Activated CD4-positive, CD25-positive, alpha-beta regulatory T cell treated with anti-CD3 and anti-CD28 coated beads, Interleukin-2, amount 50 U/mL, for 16 hours (primary cell): ENCODE measurements around the gene SEBOX.

Experiments
- DNase-seq: peaks from one replicate; pipeline ENCODE4 v3.0.0-alpha.2; 2020; ENCODE audit warnings: low read depth, low spot score

The SEBOX gene

DNA sequence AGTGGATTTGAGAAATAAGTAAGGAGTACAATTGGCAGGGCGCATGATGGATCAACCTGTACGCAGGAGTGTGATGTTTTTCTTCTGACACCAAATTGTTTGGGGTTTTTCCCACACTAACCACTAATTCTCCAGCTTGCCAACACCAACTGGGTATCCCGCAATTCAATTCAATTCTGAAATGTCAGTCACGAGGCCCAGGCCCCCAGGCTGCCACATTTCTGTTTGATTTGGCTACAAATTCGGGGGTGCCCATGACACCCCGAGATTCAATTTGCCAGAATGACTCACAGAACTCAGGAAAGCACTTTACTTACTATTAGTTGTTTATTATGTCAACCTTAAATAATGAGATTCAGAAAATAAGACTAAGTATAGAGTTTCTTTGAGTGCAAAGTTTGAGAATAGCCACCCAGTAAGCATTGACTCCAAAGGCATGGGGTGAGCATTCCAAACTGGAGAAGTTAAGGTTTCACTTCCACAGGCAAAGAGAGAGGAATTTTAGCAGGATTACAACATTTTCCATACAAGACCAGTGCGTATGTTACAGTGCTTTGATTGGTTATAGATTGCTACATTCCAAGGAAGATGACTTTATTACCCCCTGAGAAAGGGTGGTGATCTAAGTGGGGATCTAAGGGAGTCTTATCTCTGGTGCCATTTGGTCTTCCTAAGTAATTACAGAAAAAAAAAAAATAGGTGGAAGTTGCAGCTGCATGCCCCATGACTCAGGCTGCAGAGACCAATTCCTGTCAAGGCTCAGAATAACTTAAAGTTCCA lies 29.5 kb upstream of the SEBOX start:
- DNase-seq, result no peak

GRCh38 chr17:28392491-28392890 lies 27.5 kb upstream of the SEBOX start:
- no peak for DNase-seq

DNA sequence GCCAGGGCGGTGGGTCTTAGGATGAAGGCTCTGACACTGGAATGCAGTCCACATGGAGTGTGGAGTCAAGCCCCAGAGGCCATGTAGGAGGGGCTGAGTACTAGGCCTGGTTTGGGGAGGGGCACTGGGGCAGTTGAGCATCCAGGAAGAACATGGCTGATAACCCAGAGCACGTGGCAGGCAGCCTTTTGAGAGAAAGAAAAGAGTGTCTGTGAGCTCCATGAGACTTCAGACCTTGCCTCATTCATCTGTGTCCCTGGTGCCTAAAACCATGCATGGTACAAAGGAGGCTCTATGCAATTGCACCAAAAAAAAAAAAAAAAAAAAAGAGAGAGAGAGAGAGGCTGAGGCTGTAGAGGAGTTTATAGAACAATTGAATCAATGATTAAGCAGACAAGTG lies 26.4 kb upstream of the SEBOX start:
- no peak for DNase-seq

DNA sequence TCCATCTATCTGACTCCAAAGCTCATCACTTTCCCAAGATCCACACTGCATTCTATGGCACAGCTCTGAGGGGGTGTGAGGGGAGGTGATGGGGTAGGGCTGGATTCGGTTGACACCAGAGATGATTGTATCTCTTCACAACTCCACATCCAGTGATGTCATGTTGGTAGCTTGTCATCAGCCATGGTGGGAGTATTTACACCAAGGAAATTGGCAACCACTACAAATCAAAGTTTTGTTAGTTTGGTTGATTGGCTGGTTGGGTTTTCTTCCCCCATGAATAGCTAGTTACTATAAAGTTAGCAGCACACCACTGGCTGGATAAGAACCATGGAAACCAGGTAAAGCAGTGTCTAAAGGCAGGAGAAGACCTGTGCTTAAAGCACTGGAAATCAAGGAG lies 26.0 kb upstream of the SEBOX start:
- DNase-seq, result no peak

- no peak for DNase-seq
These were observed 25.6 kb upstream of the SEBOX start for GRCh38 chr17:28390563-28390962.

DNA sequence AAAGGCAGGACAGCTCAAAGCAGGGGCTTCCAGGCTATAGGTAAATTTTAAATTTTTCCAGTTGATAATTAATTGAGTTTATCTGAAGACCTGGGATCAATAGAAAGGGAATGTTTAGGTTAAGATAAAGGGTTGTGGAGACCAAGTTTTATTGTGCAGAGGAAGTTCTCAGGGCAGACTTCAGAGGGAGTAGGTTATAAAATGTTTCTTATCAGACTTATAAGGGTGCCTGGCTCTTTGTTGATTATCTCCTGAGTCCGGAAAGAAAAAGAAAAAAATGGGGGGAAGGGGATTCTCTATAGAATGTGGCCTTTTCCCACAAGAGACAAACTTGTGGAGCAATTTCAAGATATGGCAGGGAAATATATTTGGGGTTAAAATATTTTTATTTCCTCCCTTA lies 25.1 kb upstream of the SEBOX start:
- no peak for DNase-seq

DNA sequence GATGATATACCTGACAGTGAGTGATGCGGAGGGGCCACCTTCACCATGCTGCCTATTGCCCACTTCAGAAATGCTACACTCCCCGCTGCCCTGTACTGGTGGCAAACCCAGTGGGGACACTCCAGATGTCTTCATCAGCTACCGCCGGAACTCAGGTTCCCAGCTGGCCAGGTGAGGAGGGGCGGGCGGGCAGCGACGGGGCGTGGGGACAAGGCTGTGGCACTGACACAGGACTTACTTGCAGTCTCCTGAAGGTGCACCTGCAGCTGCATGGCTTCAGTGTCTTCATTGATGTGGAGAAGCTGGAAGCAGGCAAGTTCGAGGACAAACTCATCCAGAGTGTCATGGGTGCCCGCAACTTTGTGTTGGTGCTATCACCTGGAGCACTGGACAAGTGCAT lies 23.1 kb upstream of the SEBOX start:
- DNase-seq, result no peak

GRCh38 chr17:28386391-28386790 lies 21.4 kb upstream of the SEBOX start:
- DNase-seq, result no peak

- DNase-seq, result no peak
These were observed 20.4 kb upstream of the SEBOX start for GRCh38 chr17:28385406-28385805.

DNA sequence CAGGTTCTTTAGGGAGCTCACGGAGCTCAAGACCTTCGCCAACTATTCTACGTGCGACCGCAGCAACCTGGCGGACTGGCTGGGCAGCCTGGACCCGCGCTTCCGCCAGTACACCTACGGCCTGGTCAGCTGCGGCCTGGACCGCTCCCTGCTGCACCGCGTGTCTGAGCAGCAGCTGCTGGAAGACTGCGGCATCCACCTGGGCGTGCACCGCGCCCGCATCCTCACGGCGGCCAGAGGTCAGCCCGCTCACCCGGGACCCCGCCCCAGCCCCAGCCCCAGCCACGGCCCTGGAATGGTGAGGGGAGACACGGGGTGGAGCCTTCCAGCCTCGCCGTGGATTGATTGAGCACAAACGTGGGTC lies 20.0 kb upstream of the SEBOX start:
- DNase-seq, result no peak

DNA sequence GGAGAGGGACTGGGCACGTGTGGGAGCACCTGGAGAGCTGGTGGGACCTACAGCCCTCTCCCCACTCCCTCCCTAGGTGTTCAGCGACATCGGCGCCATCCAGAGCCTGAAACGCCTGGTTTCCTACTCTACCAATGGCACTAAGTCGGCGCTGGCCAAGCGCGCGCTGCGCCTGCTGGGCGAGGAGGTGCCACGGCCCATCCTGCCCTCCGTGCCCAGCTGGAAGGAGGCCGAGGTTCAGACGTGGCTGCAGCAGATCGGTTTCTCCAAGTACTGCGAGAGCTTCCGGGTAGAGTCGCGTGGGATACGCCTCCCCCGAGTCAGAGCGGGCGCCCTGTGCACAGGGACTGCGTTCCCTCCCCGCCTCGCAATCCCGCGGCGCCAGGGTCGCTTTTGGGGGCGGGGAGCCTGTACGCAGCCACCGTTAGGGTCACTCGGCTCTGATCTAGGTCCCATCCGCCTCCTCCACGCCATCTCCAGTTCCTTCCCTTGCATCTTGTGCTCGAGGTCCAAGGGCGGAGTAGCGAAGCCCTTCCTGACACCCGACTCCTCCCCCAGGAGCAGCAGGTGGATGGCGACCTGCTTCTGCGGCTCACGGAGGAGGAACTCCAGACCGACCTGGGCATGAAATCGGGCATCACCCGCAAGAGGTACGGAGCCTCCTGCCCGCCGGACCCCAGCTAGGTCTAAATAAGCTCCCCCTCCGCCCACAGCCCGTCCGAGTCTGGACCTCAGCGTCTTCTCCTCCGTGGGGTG lies 19.5 kb upstream of the SEBOX start:
- DNase-seq, result peak; percentile 39

DNA sequence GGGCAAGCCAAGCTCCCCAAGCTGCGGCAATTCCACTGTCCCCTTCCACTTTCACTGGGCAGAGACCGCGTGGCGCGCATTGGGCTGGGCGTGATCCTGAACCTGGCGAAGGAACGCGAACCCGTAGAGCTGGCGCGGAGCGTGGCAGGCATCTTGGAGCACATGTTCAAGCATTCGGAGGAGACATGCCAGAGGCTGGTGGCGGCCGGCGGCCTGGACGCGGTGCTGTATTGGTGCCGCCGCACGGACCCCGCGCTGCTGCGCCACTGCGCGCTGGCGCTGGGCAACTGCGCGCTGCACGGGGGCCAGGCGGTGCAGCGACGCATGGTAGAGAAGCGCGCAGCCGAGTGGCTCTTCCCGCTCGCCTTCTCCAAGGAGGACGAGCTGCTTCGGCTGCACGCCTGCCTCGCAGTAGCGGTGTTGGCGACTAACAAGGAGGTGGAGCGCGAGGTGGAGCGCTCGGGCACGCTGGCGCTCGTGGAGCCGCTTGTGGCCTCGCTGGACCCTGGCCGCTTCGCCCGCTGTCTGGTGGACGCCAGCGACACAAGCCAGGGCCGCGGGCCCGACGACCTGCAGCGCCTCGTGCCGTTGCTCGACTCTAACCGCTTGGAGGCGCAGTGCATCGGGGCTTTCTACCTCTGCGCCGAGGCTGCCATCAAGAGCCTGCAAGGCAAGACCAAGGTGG lies 16.3 kb upstream of the SEBOX start:
- no peak for DNase-seq

GRCh38 chr17:28379814-28380801 lies 15.1 kb upstream of the SEBOX start:
- DNase-seq, result no peak

GRCh38 chr17:28372945-28373274 lies 7.9 kb upstream of the SEBOX start:
- no peak for DNase-seq

DNA sequence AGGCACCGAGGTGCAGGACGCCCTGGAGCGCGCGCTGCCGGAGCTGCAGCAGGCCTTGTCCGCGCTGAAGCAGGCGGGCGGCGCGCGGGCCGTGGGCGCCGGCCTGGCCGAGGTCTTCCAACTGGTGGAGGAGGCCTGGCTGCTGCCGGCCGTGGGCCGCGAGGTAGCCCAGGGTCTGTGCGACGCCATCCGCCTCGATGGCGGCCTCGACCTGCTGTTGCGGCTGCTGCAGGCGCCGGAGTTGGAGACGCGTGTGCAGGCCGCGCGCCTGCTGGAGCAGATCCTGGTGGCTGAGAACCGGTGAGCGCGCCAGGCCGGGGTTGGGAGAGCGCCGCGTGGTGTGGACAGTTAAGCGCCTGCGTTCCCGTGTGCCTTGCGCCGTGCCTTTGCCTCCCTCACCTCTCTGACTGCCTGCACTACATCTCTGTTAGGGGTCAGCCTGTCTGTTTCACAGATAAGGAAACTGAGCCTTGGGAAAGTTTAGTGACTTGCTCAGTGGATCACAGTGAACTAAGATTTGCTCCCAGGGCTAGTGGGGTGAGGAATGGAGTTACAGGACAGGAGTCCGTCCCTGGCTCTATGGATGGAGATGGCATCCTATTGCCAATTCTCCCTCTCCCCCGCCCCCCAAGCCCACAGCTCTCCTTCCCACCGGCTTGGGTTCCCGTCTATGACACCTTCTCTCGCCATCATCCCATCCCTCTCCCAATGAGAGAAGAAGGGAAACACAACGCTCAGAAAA lies 7.4 kb upstream of the SEBOX start:
- no peak for DNase-seq

- peak; percentile 62 for DNase-seq
These were observed 6.5 kb upstream of the SEBOX start, which contains the start of gene SARM1 for GRCh38 chr17:28371245-28372202. Gene SARM1, plus strand, starts transcription at chr17:28371694. Its CDS starts 339 bp downstream, at chr17:28372033.

- DNase-seq, result no peak
These were observed 5.7 kb upstream of the SEBOX start for GRCh38 chr17:28370744-28371103.

DNA sequence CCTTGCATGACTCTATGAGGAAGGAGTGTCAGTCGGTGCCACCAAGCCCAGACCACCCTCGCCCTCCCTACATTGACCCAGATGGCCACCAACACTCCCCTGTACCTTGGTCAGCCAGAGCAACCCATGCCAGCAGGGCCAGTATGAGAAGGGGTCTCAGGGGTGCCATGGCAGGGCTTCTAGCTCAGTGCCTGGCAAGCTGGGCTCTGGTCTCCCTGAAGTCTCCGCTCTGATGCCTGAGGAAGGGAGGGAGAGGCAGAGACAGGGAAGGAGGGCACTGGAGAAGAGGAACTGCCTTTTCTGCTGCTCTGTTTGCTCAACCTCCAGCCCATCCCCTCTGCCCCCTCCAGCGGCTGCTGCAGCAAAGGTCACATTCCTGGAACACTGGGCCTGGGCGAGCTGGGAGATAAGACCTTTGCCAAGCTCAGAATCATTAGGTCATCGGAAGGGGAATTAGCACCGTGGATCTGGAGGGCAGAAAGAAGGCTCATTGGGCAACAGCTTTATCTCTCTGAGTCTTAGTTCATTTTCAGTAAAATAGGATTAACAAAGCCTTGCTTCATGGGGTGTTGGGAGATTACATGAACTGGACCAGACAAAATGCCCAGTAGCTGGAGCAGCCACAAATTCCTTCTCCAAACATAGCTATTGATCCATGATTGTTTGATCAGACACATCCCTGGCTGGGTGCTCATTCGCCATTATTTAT lies 5.2 kb upstream of the SEBOX start, which contains the start of gene VTN:
VTN (minus strand) TSS at position 273 of the 709 bp plus-strand sequence; CDS start at position 169, 104 bp downstream.
- no peak for DNase-seq

GRCh38 chr17:28369684-28370034 lies 4.7 kb upstream of the SEBOX start:
- no peak for DNase-seq
